NCI-H2081 treated with DMSO at 0.1 percent for 48 hours (cell line): ENCODE measurements around the gene IFT122.

Experiments used
- DNase-seq: peaks from one replicate; lab custom pipeline; 2025; lab: John Stamatoyannopoulos, UW

The IFT122 gene

GRCh38 chr3:129435367-129435766, 4.7 kb upstream of the IFT122 start:
- no peak for DNase-seq

- no peak for DNase-seq
Observed at GRCh38 chr3:129439226-129439816, 703 bp upstream of the IFT122 start.

DNA sequence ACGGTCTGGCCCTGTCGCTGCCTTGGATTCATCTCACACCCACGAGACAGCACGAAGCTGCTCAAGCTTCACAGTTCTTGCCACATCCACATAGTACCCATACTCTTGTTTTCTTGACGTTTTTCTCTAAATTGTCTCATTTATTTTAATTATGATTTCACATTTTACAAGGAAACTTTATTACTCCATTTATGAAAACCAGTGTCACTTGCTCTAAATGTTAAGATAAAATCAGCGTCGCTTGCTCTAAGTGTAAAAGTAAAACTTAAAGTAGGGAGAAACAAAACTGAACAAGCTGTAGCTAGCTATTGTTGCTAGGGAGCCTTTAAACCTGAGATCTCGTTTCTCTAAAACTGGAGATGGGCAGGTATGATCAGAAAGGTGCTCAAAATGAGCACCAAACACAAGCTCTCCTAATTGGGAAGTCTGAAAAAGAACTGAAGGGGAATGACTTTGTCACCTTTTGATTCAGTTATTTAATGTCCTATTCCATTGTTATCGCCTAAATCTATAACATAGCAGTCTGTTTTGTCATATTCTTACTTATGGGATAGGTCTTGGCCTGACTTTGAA, 680 bp downstream of the IFT122 start:
- DNase-seq: no peak

- no peak for DNase-seq
Observed at GRCh38 chr3:129441215-129441614, 1.2 kb downstream of the IFT122 start.

- DNase-seq: no peak
Observed at GRCh38 chr3:129441782-129442181, 1.8 kb downstream of the IFT122 start.

DNA sequence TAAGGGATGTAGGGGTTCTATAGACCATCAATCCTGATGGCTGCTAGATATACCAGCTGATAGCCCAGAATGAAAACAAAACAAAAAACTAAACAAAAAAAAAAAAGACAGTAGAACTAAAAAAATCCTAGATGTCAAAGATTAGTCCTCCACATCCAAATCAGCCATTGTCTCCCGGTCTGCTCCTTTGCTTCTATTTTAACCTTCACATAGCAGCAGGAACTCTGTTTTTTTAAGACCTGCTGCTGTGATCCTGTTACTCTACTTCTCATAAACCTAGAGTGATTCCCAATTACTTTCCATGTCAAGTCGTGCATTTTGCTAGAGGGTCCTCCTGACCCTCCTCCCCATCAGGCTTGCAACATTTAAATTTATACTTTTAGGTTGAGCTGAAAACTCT, 2.5 kb downstream of the IFT122 start:
- DNase-seq: no peak

GRCh38 chr3:129442947-129443346, 2.9 kb downstream of the IFT122 start:
- DNase-seq: no peak

DNA sequence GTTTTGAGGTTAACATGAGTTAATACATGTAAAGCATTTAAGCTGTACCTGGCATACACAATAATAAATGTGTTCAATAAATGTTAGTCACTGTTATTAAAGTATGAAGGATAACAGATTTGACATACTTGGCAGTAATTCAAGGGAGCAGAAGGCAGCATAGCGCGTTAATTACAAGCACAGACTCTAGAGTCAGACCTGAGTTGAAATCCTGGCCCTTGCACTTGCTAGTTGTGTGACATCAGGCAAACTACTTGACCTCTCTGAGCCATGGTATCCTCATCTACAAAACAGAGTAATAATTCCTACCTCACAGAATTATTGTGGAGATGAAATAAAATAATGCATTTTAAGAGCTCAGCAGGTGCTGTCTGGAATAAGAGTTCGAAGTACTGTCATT, 5.4 kb downstream of the IFT122 start:
- no peak for DNase-seq

- no peak for DNase-seq
Observed at GRCh38 chr3:129446926-129447325, 6.9 kb downstream of the IFT122 start.

DNA sequence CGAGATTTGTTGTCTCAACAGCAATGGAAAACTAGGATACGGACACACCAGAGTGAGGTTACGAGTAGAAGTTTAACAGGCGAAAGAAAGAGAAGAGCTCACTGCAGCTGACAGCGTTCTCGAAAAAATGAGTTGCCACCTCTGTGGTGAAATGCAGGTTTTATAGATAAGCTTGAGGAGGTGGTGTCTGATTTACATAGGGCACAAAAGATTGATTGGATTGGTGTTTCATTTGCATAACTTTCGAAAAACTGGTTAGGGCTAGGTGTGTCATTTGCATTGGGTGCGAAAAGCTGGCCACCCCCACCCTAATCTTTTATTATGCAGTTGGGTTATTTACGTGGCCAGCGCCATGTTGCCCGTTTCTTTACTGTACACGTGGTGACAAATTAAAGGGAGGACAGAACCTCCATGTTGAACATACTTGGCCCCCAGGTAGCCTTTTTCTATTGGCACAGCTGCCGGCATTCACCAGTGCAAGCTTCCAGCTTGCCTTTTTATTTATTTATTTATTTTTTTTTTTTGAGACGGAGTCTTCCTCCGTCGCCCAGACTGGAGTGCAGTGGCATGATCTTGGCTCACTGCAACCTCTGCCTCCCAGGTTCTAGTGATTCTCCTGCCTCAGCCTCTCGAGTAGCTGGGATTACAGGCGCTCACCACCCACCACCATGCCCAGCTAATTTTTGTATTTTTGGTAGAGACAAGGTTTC, 8.3 kb downstream of the IFT122 start:
- no peak for DNase-seq

GRCh38 chr3:129449279-129450115, 9.5 kb downstream of the IFT122 start:
- no peak for DNase-seq

- no peak for DNase-seq
Observed at GRCh38 chr3:129453732-129454131, 13.7 kb downstream of the IFT122 start.

DNA sequence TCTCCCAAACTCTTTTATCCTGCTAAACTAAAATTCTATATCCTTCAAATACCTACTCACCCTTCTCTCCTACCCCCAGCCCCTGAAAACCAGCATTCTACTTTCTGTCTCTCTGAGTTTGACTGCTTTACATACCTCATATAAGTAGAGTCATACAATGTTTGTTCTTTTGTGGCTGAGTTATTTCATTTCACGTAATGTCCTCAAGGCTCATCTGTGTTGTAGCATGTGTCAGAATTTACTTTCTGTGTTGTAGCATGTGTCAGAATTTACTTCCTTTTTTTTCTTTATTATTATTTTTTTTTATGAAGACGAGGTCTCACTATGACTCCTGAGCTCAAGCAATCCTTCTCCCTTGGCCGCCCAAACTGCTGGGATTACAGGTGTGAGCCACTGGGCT, 20.1 kb downstream of the IFT122 start:
- DNase-seq: no peak

- no peak for DNase-seq
Observed at GRCh38 chr3:129460572-129460971, 20.5 kb downstream of the IFT122 start.

DNA sequence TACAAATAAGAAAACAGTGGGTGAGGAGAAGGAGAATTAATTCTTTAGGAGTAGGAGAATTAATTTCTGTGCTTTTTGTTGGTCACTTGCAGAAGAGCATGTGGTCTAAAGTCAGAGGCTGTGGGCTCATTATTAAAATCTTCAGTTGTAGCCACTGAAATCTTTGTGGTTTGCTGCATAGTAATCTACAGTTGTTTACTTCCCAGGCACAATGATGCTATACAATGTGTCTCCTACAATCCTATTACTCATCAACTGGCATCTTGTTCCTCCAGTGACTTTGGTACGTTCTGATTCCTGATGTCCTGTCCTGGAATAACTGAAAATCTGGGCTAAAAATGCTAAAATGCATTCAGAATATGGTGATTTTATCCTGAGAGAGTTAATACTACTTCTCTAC, 21.0 kb downstream of the IFT122 start:
- no peak for DNase-seq

- DNase-seq: no peak
Observed at GRCh38 chr3:129461461-129462146, 21.6 kb downstream of the IFT122 start.

DNA sequence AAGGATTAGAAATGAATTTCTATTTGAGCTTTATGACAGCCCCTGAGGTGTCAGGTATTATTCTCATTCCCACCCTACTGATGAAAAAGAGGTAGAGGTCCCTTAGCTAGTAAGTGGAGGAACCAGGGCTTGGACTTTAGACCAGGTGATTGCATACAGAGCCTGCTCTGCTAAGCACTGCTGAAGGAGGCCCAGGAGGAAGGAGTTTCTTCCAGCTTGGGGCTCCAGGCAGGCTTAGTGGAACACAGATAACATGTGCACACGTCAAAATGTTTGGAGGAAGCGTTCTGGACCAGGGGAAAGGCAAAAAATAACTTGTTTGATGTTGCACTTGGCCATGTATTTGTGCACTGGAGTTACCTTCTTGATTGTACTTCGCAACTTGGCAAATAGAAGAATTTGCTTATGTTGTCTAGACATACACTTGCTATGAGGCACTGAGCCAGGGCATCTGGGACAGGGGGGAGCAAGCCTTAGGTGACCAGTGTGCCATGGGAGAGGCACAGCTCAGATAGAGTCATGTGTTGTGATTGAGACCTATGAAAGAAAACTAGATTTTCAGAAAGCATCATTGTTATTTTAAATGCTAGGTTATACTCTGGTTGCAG, 22.4 kb downstream of the IFT122 start:
- DNase-seq: no peak

- no peak for DNase-seq
Observed at GRCh38 chr3:129463094-129463493, 23.1 kb downstream of the IFT122 start.

DNA sequence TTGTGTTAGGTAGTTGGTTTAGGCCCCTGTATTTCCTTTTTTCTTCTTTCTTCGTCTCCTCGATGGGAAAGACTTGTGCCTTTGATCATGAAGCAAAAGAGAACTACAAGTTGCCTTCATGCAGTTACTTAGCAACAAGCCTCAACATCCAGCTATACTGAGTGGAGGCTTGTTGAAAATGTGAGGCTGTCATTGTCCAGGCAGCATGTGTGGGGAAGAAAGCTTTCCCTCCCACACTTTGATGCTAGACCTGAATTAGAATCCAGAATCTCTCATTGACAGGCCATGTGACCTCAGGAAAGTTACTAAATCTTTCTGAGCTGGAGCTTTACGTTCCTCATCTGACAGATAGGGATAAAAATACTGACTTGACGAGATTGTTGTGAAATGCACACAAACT, 23.7 kb downstream of the IFT122 start:
- no peak for DNase-seq

DNA sequence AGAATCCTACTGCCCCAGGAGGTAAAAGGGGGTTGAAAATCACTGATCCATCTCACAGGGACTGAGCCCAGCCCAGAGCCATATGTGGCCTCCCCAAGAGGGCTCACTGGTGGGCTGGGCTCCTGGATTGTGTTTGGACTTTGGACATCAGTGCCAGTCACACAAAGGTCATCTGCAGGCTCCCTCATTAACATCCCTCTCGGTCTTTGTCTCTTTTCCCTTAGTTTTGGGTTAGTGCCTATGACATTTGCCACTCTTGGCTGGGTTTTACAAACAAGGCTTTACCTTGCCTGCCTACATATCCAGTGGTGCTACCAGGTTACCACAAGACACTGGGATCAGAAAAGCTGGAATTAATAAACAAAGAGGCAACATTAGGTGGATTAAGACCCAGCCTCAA, 27.9 kb downstream of the IFT122 start:
- no peak for DNase-seq

- no peak for DNase-seq
Observed at GRCh38 chr3:129469026-129469425, 29.0 kb downstream of the IFT122 start.

GRCh38 chr3:129470861-129471260, 30.8 kb downstream of the IFT122 start:
- DNase-seq: no peak
